ENCODE data around the gene NUDCD3. TPM values are rescaled to one million over a fixed set of nuclear protein-coding genes. Genes with fewer than 3 reads are reported as not detected.

NUDCD3 gene
- total RNA-seq, 1 experiment from 2014 or later = 94.6 TPM

- no peak for DNase-seq (ENCODE audit: low read depth, low spot score)
- Histone ChIP-seq H3K4me1 (ENCODE audit: control insufficient read depth in 1 of 2, insufficient read depth in 2 of 2, low read length in 2 of 2) (no peaks in the 10 kb centered on the region), H3K36me3 (ENCODE audit: control insufficient read depth in 1 of 2, insufficient read depth in 2 of 2, low read length in 2 of 2) (peaks cover 4 to 5% of the 10 kb centered on the region in 2 experiments; a peak in 2 of 4 replicates), H3K9me3 (ENCODE audit: control insufficient read depth in 1 of 2, insufficient read depth in 1 of 2, low read depth in 1 of 2, low read length in 2 of 2) (no peaks in the 10 kb centered on the region), H3K4me2 (ENCODE audit: low read length) (no peak overlapping the region), H3K4me3 (replicated peaks in 1 of 2; ENCODE audit: low read depth in 1 of 2, low read length in 2 of 2) (no peak overlapping the region), H2AFZ (ENCODE audit: low read depth, low read length, poor library complexity, severe bottlenecking) (no peak overlapping the region), H3K79me2 (ENCODE audit: insufficient read depth, low read length) (no peaks in the 10 kb centered on the region), H3K9me2 (ENCODE audit: insufficient read depth) (no peaks in the 10 kb centered on the region), H3K27me3 (ENCODE audit: insufficient read depth, low read length) (no peaks in the 10 kb centered on the region), H3K27ac (ENCODE audit: low read depth, low read length) (no peak overlapping the region), H4K20me1 (ENCODE audit: insufficient read depth) (0 out of 2 replicates have a peak, but pooled peaks cover 2% of the 10 kb centered on the region), H3K9ac (ENCODE audit: low read length) (no peak overlapping the region)
- TF ChIP-seq POLR2A (IDR thresholded peaks at IDR 0.05; ENCODE audit: borderline replicate concordance, extremely low read depth, insufficient read depth, insufficient read length) = no peak
- TF ChIP-seq RAD21 (IDR thresholded peaks at IDR 0.05; ENCODE audit: low read depth) = no peak
- no peak for TF ChIP-seq CEBPB (IDR thresholded peaks at IDR 0.05; ENCODE audit: low read depth)
- TF ChIP-seq POLR2AphosphoS5 (IDR thresholded peaks at IDR 0.05; ENCODE audit: low read depth, low read length) = no peak
- TF ChIP-seq FOSL1 (IDR thresholded peaks at IDR 0.05; ENCODE audit: low read depth) = no peak
- no peak for TF ChIP-seq REST (IDR thresholded peaks at IDR 0.05; ENCODE audit: low read depth)
- no peak for TF ChIP-seq ELF1 (IDR thresholded peaks at IDR 0.05; ENCODE audit: borderline replicate concordance, low read depth)
- TF ChIP-seq ZNF274 (IDR thresholded peaks at IDR 0.05; ENCODE audit: low read depth, low read length) = no peak
- TF ChIP-seq TCF7L2 (IDR thresholded peaks at IDR 0.05; ENCODE audit: borderline replicate concordance, extremely low read depth, insufficient read depth, insufficient read length) = no peak
- no peak for TF ChIP-seq ZFX (IDR thresholded peaks at IDR 0.05)
- TF ChIP-seq JUND (IDR thresholded peaks at IDR 0.05) = no peak
- no peak for TF ChIP-seq EGR1 (IDR thresholded peaks at IDR 0.05; ENCODE audit: low read depth)
- POLR2A ChIA-PET = no interaction called here
- RAD21 ChIA-PET (ENCODE audit: low non-redundant PET in 1 of 2, low total read pairs in 2 of 2, uncharacterized antibody in 2 of 2, unreplicated experiment in 2 of 2) = no interaction called here
- no peak for ATAC-seq
- CTCF ChIA-PET = no interaction called here
- intact Hi-C loops (cut with micrococcal nuclease) = no loop called here
- no TSS peak for BruUV-seq (replicated peaks)
These were observed 96.4 kb downstream of the NUDCD3 start for GRCh38 chr7:44394112-44394447.
